ENCODE measurements around the gene CES5A. TPM values are rescaled to one million over a fixed set of nuclear protein-coding genes. Genes with fewer than 3 reads are reported as not detected.
"Not testable (repeated sequence)": the region's sequence is repeated elsewhere in the genome, so short reads cannot be mapped to it uniquely, and the experiment has no call there.

CES5A gene
- total and polyA plus RNA-seq, 2 donors (not counting 1 experiment from before 2014, with no cell fraction given) = not detected

DNA sequence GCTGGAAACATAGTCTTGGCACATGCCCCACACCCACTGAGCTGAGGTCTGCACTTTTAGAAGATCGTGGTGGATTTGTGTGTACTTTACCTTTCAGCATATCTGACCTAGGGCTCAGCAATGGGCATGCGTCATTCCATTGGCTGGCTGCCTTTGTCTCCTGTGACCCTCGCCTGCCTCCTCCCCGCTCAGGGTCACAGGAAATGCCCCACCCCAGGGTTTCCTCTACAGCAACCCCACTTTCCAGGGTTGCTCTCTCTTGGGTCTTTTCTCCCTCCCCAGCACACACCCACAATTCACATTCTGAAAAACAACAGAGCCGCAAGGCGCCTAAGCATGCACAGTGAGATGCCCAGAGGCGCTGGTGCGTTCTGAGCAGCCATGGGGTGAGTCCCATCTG is 71.5 kb downstream of the CES5A start:
- POLR2A ChIA-PET; H3K9ac ChIP-seq (ENCODE audit: low read length); CTCF ChIA-PET; intact Hi-C loops (cut with micrococcal nuclease); H3K9me3 ChIP-seq (ENCODE audit: control extremely low read depth in 1 of 3, control insufficient read depth in 2 of 3, insufficient read depth in 1 of 3, low read length in 2 of 3); ATAC-seq (ENCODE audit: low read depth); H3K27ac Mint-ChIP-seq; DNase-seq; H3K27me3 Mint-ChIP-seq; H3K4me1 Mint-ChIP-seq; H3K9me3 Mint-ChIP-seq (ENCODE audit: insufficient read depth); H3K4me1 ChIP-seq (ENCODE audit: control insufficient read depth in 2 of 2, insufficient read depth in 2 of 2, low read length in 2 of 2); H2AFZ ChIP-seq (ENCODE audit: insufficient read depth, low read depth, low read length, poor library complexity, severe bottlenecking); H3K4me3 Mint-ChIP-seq; H3K36me3 ChIP-seq (replicated peaks in 1 of 2; ENCODE audit: control extremely low read depth in 1 of 2, control insufficient read depth in 1 of 2, extremely low read depth in 1 of 2, insufficient read depth in 2 of 2, low read length in 1 of 2); H3K4me3 ChIP-seq (ENCODE audit: control extremely low read depth in 1 of 5, extremely low read depth in 1 of 5, insufficient read depth in 1 of 5, low read depth in 2 of 5, low read length in 4 of 5); H4K20me1 ChIP-seq (ENCODE audit: control insufficient read depth, insufficient read depth, low read length, poor library complexity, severe bottlenecking); H3K27me3 ChIP-seq (replicated peaks in 1 of 4; ENCODE audit: control extremely low read depth in 1 of 4, control insufficient read depth in 3 of 4, insufficient read depth in 4 of 4, low read length in 3 of 4); H3K79me2 ChIP-seq (ENCODE audit: control insufficient read depth, insufficient read depth, low read length); H3K4me2 ChIP-seq (replicated peaks; ENCODE audit: low read depth, low read length, poor library complexity, severe bottlenecking); H3K27ac ChIP-seq (ENCODE audit: low read length in 2 of 2): not testable (repeated sequence)
- no CpG with 5 or more reads among the region's 8 CpGs for WGBS (ENCODE audit: insufficient coverage)

Other genes starting within 250 kb of the CES5A start
- gene SLC6A2, start 219.4 kb downstream of the CES5A start, total RNA-seq = not detected in 2 replicates
- gene SLC6A2, start 219.4 kb downstream of the CES5A start, polyA plus RNA-seq = not detected in 2 replicates
- 0.37 TPM in 1 of 2 replicates, not detected in the other for gene CES1, start 42.3 kb downstream of the CES5A start, total RNA-seq
- 0.20 and 1.2 TPM in 2 replicates for gene CES1, start 42.3 kb downstream of the CES5A start, polyA plus RNA-seq

Data from B cell (primary cell).